ENCODE results near the gene YJU2.

DNA sequence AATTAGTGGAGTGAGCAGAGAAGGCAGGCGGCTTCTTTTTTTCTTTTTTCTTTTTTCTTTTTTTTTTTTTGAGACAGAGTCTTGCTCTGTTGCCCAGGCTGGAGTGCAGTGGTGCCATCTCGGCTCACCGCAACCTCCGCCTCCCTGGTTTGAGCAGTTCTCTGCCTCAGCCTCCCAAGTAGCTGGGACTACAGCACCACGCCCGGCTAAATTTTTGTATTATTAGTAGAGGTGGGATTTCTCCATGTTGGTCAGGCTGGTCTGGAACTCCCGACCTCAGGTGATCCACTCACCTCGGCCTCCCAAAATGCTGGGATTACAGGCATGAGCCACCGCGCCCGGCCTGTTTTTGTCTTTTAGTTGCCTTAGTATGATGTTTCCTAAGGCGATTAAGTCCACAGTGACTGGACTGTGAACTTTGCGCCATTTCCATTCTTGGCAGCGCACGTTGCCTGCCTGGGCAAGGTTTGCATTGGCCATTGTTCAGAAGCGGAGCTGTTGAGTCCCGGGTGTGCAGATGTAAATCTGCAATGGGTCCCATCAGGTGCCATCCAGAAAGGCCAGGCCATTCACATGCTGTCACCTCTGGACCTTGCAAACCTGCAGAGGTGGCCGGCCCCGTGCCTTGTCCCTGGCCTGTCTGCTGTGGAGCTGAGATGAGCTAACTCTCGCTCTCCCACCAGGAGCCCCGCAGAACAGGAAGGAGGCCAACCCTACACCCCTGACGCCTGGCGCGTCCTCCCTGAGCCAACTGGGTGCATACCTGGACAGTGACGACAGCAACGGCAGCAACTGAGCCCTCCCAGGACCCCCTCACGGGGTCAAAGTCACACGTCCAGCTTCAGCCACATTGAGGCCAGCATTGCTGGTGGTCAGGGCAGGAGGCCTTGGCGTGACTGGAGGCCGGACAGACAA lies 21.3 kb downstream of the YJU2 start:
- TF ChIP-seq, protein P1, sequence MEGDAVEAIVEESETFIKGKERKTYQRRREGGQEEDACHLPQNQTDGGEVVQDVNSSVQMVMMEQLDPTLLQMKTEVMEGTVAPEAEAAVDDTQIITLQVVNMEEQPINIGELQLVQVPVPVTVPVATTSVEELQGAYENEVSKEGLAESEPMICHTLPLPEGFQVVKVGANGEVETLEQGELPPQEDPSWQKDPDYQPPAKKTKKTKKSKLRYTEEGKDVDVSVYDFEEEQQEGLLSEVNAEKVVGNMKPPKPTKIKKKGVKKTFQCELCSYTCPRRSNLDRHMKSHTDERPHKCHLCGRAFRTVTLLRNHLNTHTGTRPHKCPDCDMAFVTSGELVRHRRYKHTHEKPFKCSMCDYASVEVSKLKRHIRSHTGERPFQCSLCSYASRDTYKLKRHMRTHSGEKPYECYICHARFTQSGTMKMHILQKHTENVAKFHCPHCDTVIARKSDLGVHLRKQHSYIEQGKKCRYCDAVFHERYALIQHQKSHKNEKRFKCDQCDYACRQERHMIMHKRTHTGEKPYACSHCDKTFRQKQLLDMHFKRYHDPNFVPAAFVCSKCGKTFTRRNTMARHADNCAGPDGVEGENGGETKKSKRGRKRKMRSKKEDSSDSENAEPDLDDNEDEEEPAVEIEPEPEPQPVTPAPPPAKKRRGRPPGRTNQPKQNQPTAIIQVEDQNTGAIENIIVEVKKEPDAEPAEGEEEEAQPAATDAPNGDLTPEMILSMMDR (conservative IDR thresholded peaks at IDR 0.05; ENCODE audit: low read length), result no peak
- no peak for TF ChIP-seq EZH2phosphoT487 (IDR thresholded peaks at IDR 0.05; ENCODE audit: borderline replicate concordance)
